NCI-H748 (cell line): ENCODE measurements around the gene MEN1.

Source experiments
- DNase-seq: peaks from one replicate; lab custom pipeline; 2025; ENCODE audit not compliant: unreplicated experiment; lab: John Stamatoyannopoulos, UW

Gene MEN1

GRCh38 chr11:64765851-64766665 is 44.3 kb downstream of the MEN1 start:
- no peak for DNase-seq

GRCh38 chr11:64765291-64765850 is 45.0 kb downstream of the MEN1 start:
- DNase-seq, result no peak

GRCh38 chr11:64764753-64765152 is 45.6 kb downstream of the MEN1 start:
- DNase-seq, result no peak

GRCh38 chr11:64764040-64764611 is 46.2 kb downstream of the MEN1 start:
- DNase-seq, result no peak

- no peak for DNase-seq
These were observed 46.8 kb downstream of the MEN1 start for GRCh38 chr11:64763526-64764039.

GRCh38 chr11:64762674-64763525 is 47.5 kb downstream of the MEN1 start:
- DNase-seq, result no peak

GRCh38 chr11:64762277-64762673 is 48.1 kb downstream of the MEN1 start:
- no peak for DNase-seq

GRCh38 chr11:64760759-64761420 is 49.5 kb downstream of the MEN1 start:
- no peak for DNase-seq

GRCh38 chr11:64759722-64760719 is 50.3 kb downstream of the MEN1 start, which contains the start of gene PYGM:
PYGM (minus strand) TSS chr11:64759974; CDS start chr11:64759898, 76 bp downstream.
- DNase-seq, result no peak

GRCh38 chr11:64759131-64759721 is 51.1 kb downstream of the MEN1 start:
- no peak for DNase-seq

- no peak for DNase-seq
These were observed 51.8 kb downstream of the MEN1 start for GRCh38 chr11:64758330-64759079.

GRCh38 chr11:64757549-64758329 is 52.6 kb downstream of the MEN1 start:
- DNase-seq, result no peak

GRCh38 chr11:64755681-64756361 is 54.5 kb downstream of the MEN1 start:
- no peak for DNase-seq

GRCh38 chr11:64754919-64755662 is 55.3 kb downstream of the MEN1 start:
- no peak for DNase-seq

- DNase-seq, result no peak
These were observed 56.0 kb downstream of the MEN1 start for GRCh38 chr11:64754124-64754918.
